K562 (cell line): ENCODE measurements around the gene PIP5K1B. TPM values are rescaled to one million over a fixed set of nuclear protein-coding genes. Genes with fewer than 3 reads are reported as not detected.

Experiments
- ATAC-seq: fragments of 200-7000 bp; cut with Tn5 transposase; 3 replicates; pipeline ENCODE4 v1.9.1; 2020; ENCODE audit warnings: moderate library complexity
- BruUV-seq: library from RNA; stranded (reverse); fragments of 400-500 nt; replicated peaks from 2 replicates; lab custom pipeline; 2021; lab: Mats Ljungman, UMichigan
- CTCF ChIA-PET: fragments of 300-600 bp; formaldehyde crosslinking; extraction: SDS; loops from one replicate; lab custom pipeline; 2021; ENCODE audit warnings: low intra/inter-chr PET ratio; lab: Yijun Ruan, JAX
- POLR2A ChIA-PET: fragments of 300-600, 350-650 bp; sonication (Branson Sonifier 250); formaldehyde crosslinking; extraction: SDS; loops from one replicate; lab custom pipeline; 2021; ENCODE audit warnings: antibody characterized with exemption, inconsistent platforms; lab: Yijun Ruan, JAX
- DNase-seq, 4 experiments: peaks; one replicate each; pipeline versions ENCODE4 v3.0.0 to v3.0.0-alpha.2; 2011 to 2018; ENCODE audit warnings: low spot score in 3 of 4, mixed read lengths in 3 of 4; ENCODE audit errors: extremely low read depth in 1 of 4
- FAIRE-seq: peaks from 2 replicates; lab custom pipeline; 2011; peaks lifted over from hg19 to GRCh38; lab: Jason Lieb, UNC
- H2AFZ ChIP-seq: 2 replicates; pipeline ENCODE4 v1.6.0; 2011; ENCODE audit warnings: low read depth, low read length, control low read depth, inconsistent platforms
- H3K27ac ChIP-seq: fragments of 200-600 bp; 3 replicates; pipeline ENCODE4 v1.8.0; 2011; ENCODE audit warnings: low read depth, mild to moderate bottlenecking, control low read depth, inconsistent platforms, low read length, moderate library complexity, mixed read lengths; ENCODE audit errors: extremely low read depth
- H3K27me3 ChIP-seq, 2 experiments: fragments of 300-600 bp in 1 of 2; 2 replicates in 1 of 2; 3 replicates in 1 of 2; pipeline versions ENCODE4 v1.6.0 to v1.8.0; 2011; ENCODE audit warnings: inconsistent platforms in 2 of 2, low read length in 2 of 2, mild to moderate bottlenecking in 1 of 2, mixed read lengths in 1 of 2, moderate library complexity in 1 of 2; ENCODE audit not compliant: control insufficient read depth in 2 of 2, insufficient read depth in 2 of 2
- H3K36me3 ChIP-seq: fragments of 300-600 bp; 3 replicates; pipeline ENCODE4 v1.8.0; 2011; ENCODE audit warnings: mild to moderate bottlenecking, low read length, inconsistent platforms; ENCODE audit not compliant: control insufficient read depth, insufficient read depth
- H3K4me1 ChIP-seq, 2 experiments: fragments of 200-600 bp in 1 of 2; replicated peaks in 1 of 2; 2 replicates in 1 of 2; 3 replicates in 1 of 2; pipeline versions ENCODE4 v1.5.1 to v1.8.0; 2011; ENCODE audit warnings: inconsistent platforms in 2 of 2, low read length in 2 of 2, mild to moderate bottlenecking in 1 of 2, mixed read lengths in 1 of 2, moderate library complexity in 1 of 2; ENCODE audit not compliant: control insufficient read depth in 2 of 2, insufficient read depth in 2 of 2
- H3K4me2 ChIP-seq: 2 replicates; pipeline ENCODE4 v1.6.1; 2011; ENCODE audit warnings: low read length, control low read depth, inconsistent platforms, mixed read lengths; ENCODE audit not compliant: insufficient read depth
- H3K4me3 ChIP-seq: fragments of 200-600 bp; sonication (generic), shearing (Covaris generic); 2 replicates; pipeline ENCODE4 v1.5.1; 2016; ENCODE audit warnings: control low read depth, inconsistent platforms
- H3K79me2 ChIP-seq: fragments of 200-600 bp; 3 replicates; pipeline ENCODE4 v1.8.0; 2011; ENCODE audit warnings: low read length, inconsistent platforms; ENCODE audit not compliant: control insufficient read depth, insufficient read depth
- H3K9ac ChIP-seq, 2 experiments: 2 replicates each; pipeline versions ENCODE4 v1.6.0 to v1.6.1; 2011; ENCODE audit warnings: low read depth in 2 of 2, low read length in 2 of 2, control low read depth in 1 of 2, inconsistent platforms in 1 of 2, mild to moderate bottlenecking in 1 of 2, mixed read lengths in 1 of 2; ENCODE audit not compliant: insufficient read depth in 1 of 2
- H3K9me1 ChIP-seq: one replicate; pipeline ENCODE4 v1.6.0; 2011; ENCODE audit warnings: inconsistent platforms, mild to moderate bottlenecking, low read length, moderate library complexity; ENCODE audit not compliant: control insufficient read depth, insufficient read depth
- H3K9me3 ChIP-seq: replicated peaks from 2 replicates; pipeline ENCODE4 v1.5.1; 2011; ENCODE audit warnings: low read depth, low read length, inconsistent platforms; ENCODE audit not compliant: control insufficient read depth, insufficient read depth
- H4K20me1 ChIP-seq: replicated peaks from 2 replicates; pipeline ENCODE4 v1.6.1; 2011; ENCODE audit warnings: low read length, inconsistent platforms, mixed read lengths; ENCODE audit not compliant: control insufficient read depth, insufficient read depth
- FUS ChIP-seq: fragments of 200-400 bp; formaldehyde crosslinking; optimal IDR thresholded peaks from 2 replicates; pipeline ENCODE3; 2017; ENCODE audit warnings: low read depth, low read length
- PRDM10 ChIP-seq: fragments of 450-650 bp; IDR thresholded peaks from 2 replicates; pipeline ENCODE4 v1.6.1; 2018; ENCODE audit not compliant: partially characterized antibody
- SAFB2 ChIP-seq: fragments of 200-400 bp; formaldehyde crosslinking; IDR thresholded peaks from 2 replicates; pipeline ENCODE4 v1.6.1; 2018; ENCODE audit warnings: borderline replicate concordance, low read length, low read depth, moderate library complexity; ENCODE audit not compliant: severe bottlenecking
- USF1 ChIP-seq: sonication (generic); formaldehyde crosslinking; IDR thresholded peaks from 2 replicates; pipeline ENCODE4 v1.9.0; 2022; ENCODE audit warnings: mild to moderate bottlenecking, missing genetic modification reagents
- ZNF592 ChIP-seq: fragments of 450-650 bp; IDR thresholded peaks from 2 replicates; pipeline ENCODE4 v1.6.1; 2017; ENCODE audit warnings: antibody characterized with exemption, mild to moderate bottlenecking
- ZNF75A ChIP-seq: fragments of 450-650 bp; formaldehyde crosslinking; IDR thresholded peaks from 2 replicates; pipeline ENCODE4 v1.4.0; 2020; ENCODE audit warnings: mild to moderate bottlenecking
- WGBS: fragments of 100-300 bp; shearing (Covaris generic); methylation state at CpG from one replicate; pipeline ENCODE4 v1.1.6; 2016; ENCODE audit warnings: low coverage, mixed read lengths; ENCODE audit not compliant: insufficient coverage; ENCODE audit errors: missing lambda C conversion rate; 5-methylcytosine and 5-hydroxymethylcytosine counted together
- in situ Hi-C: fragments of 300-500 bp; cut with MboI; formaldehyde crosslinking; loops from 4 replicates; pipeline ENCODE4 v1.15.0; 2018; ENCODE audit warnings: inconsistent platforms, mixed read lengths
- intact Hi-C: fragments of 100-400 bp; cut with micrococcal nuclease; formaldehyde crosslinking; loops from 2 replicates; pipeline ENCODE4 v1.14.2; 2022
- polyA plus RNA-seq, 8 experiments: library from polyadenylated mRNA; depleted of rRNA in 4 of 8; stranded (reverse) in 5 of 8; unstranded in 3 of 8; fragments of >200 nt; fragmentation: Nextera tagmentation in 2 of 8; fragmentation: Illumina TruSeq in 1 of 8; extraction: Ambion mirVana in 2 of 8; extraction: Trizol in 1 of 8; gene quantifications; 2 replicates each; pipeline versions ENCODE4 v1.2.1 to v1.2.3, GENCODE V29; 2011 to 2014; ENCODE audit warnings: inconsistent platforms in 1 of 8, missing spikeins in 1 of 8
- total RNA-seq, 7 experiments: library from RNA; depleted of rRNA in 6 of 7; stranded (reverse); fragments of >200 nt in 6 of 7; fragmentation: Illumina TruSeq in 2 of 7; extraction: Trizol in 2 of 7; gene quantifications; 2 replicates each; pipeline versions ENCODE4 v1.2.1 to v1.2.3, GENCODE V29; 2011 to 2021; ENCODE audit warnings: low replicate concordance in 1 of 7

Gene PIP5K1B
- total and polyA plus RNA-seq, 9 of the 15 experiments (the other 6 are each of a cell fraction or from before 2014, with no cell fraction given): 3.1 to 12.9 (median 7.4) TPM

- Histone ChIP-seq H3K4me1 (peaks cover 0 to 3% of the 10 kb centered on the region in 2 experiments; a peak in 2 of 5 replicates), H4K20me1 (no peaks in the 10 kb centered on the region; the same call in 1 of the 2 replicates), H3K27ac (peak overlapping the region; percentile 86), H3K9me1 (no peaks in the 10 kb centered on the region), H3K27me3 (no peaks in the 10 kb centered on the region), H3K4me3 (peak overlapping the region; percentile 84), H2AFZ (peak overlapping the region; percentile 92), H3K79me2 (peaks cover 58% of the 10 kb centered on the region), H3K9ac (peak overlapping the region; percentile 86 to 98; a peak in 3 of 4 replicates), H3K9me3 (no peaks in the 10 kb centered on the region), H3K4me2 (peak overlapping the region; percentile 97), H3K36me3 (peaks cover 20% of the 10 kb centered on the region)
- BruUV-seq: no TSS peak
- ChIA-PET CTCF (interaction anchor here (1.5 kb wide), 1 partner anchor 157 kb away, joined by 5 read pairs; no protein-coding TSS in a partner anchor), POLR2A (interaction anchor here (1.0 to 1.8 kb wide), 2 partner anchors 8 to 134 kb away, joined by 3 to 4 read pairs; no protein-coding TSS in a partner anchor)
- ATAC-seq (peak; percentile 20), FAIRE-seq (no peak), DNase-seq (peak in 1 of 4 experiments; percentile 12)
- intact Hi-C loops (no loop called here), in situ Hi-C loops (loop anchor here (25.0 kb wide), 1 partner anchor 901 kb away; no protein-coding TSS in a partner anchor)
- WGBS: 14% methylated on average over 10 of the region's 10 CpGs
- TF ChIP-seq SAFB2 (no peak), PRDM10 (peak; percentile 13), ZNF75A (no peak), ZNF592 (peak; percentile 32; the same call in 1 of the 2 replicates), FUS (no peak), USF1 (CRISPR knock-in tag) (no peak)
These were observed 331.8 kb downstream of the PIP5K1B start for GRCh38 chr9:69036799-69037198.
